Panc1 (cell line): ENCODE results near the gene CNN2. TPM values are rescaled to one million over a fixed set of nuclear protein-coding genes. Genes with fewer than 3 reads are reported as not detected.

ENCODE experiments used
- ATAC-seq: fragments of 200-7000 bp; cut with Tn5 transposase; 2 replicates; pipeline ENCODE4 v1.9.1; 2020; ENCODE audit warnings: mild to moderate bottlenecking, moderate library complexity
- BruUV-seq: library from RNA; stranded (reverse); fragments of 400-500 nt; replicated peaks from 2 replicates; lab custom pipeline; 2021; lab: Mats Ljungman, UMichigan
- CTCF ChIA-PET: fragments of 300-600 bp; sonication (Branson Sonifier 250); formaldehyde crosslinking; loops from one replicate; lab custom pipeline; 2022; ENCODE audit warnings: antibody characterized with exemption; lab: Charles Lee
- POLR2A ChIA-PET: fragments of 300-600 bp; sonication (Branson Sonifier 250); formaldehyde crosslinking; loops from one replicate; lab custom pipeline; 2022; ENCODE audit warnings: antibody characterized with exemption; lab: Charles Lee
- DNase-seq: peaks from one replicate; pipeline ENCODE4 v3.0.0-alpha.2; 2010; ENCODE audit warnings: low read depth, low spot score
- H3K27ac ChIP-seq: 2 replicates; pipeline ENCODE4 v1.5.1; 2011; ENCODE audit warnings: mild to moderate bottlenecking, low read length, inconsistent platforms
- H3K27me3 ChIP-seq: fragments of 200-500 bp; sonication (Bioruptor generic); 2 replicates; pipeline ENCODE4 v1.6.0; 2014; ENCODE audit warnings: low read length, inconsistent platforms; ENCODE audit not compliant: control insufficient read depth, insufficient read depth
- H3K36me3 ChIP-seq: fragments of 200-500 bp; sonication (Bioruptor generic); 2 replicates; pipeline ENCODE4 v1.5.1; 2014; ENCODE audit warnings: inconsistent platforms, mild to moderate bottlenecking, low read length, moderate library complexity; ENCODE audit not compliant: control insufficient read depth, insufficient read depth
- H3K4me1 ChIP-seq: 2 replicates; pipeline ENCODE4 v1.5.1; 2011; ENCODE audit warnings: inconsistent platforms, mild to moderate bottlenecking, low read length, moderate library complexity; ENCODE audit not compliant: control insufficient read depth, insufficient read depth
- H3K4me3 ChIP-seq, 2 experiments: 2 replicates each; pipeline ENCODE4 v1.5.1; 2011 to 2012; ENCODE audit warnings: low read depth in 2 of 2, low read length in 2 of 2, mild to moderate bottlenecking in 2 of 2, inconsistent platforms in 1 of 2, moderate library complexity in 1 of 2
- H3K9me3 ChIP-seq: fragments of 200-500 bp; sonication (Bioruptor generic); 2 replicates; pipeline ENCODE4 v1.5.1; 2014; ENCODE audit warnings: low read depth, mild to moderate bottlenecking, inconsistent platforms, low read length, moderate library complexity; ENCODE audit not compliant: control insufficient read depth, insufficient read depth
- CTCF ChIP-seq: fragments of 450-650 bp; IDR thresholded peaks from 2 replicates; pipeline ENCODE4 v1.5.1; 2017; ENCODE audit warnings: mild to moderate bottlenecking
- POLR2AphosphoS5 ChIP-seq: IDR thresholded peaks from 2 replicates; pipeline ENCODE4 v1.6.1; 2012; ENCODE audit warnings: mild to moderate bottlenecking, low read depth, low read length, moderate library complexity
- SIN3A ChIP-seq: IDR thresholded peaks from 2 replicates; pipeline ENCODE4 v1.6.1; 2012; ENCODE audit warnings: low read depth, mild to moderate bottlenecking, low read length, moderate library complexity, borderline replicate concordance; ENCODE audit not compliant: insufficient read depth
- TCF7L2 ChIP-seq: IDR thresholded peaks from 2 replicates; pipeline ENCODE4 v1.6.1; 2011; ENCODE audit warnings: mild to moderate bottlenecking, low read depth, low read length, inconsistent platforms
- in situ Hi-C: cut with HindIII; loops from 2 replicates; pipeline ENCODE4 v1.10.0; 2016; ENCODE audit warnings: low sequenced_read_pairs, low pct_unique_long_range_greater_than_20kb
- intact Hi-C: fragments of 100-400 bp; cut with micrococcal nuclease; formaldehyde crosslinking; loops from one replicate; pipeline ENCODE4 v1.10.0; 2022; ENCODE audit not compliant: unreplicated experiment
- total RNA-seq: library from RNA; stranded (reverse); gene quantifications from one replicate; pipeline ENCODE4 v1.2.1, GENCODE V29; 2021; ENCODE audit not compliant: unreplicated experiment
- TF ChIP-seq, protein P1 (sequence below), 2 experiments: IDR thresholded peaks; 2 replicates each; pipeline ENCODE4 v1.6.1; 2011 to 2012; ENCODE audit warnings: low read depth in 2 of 2, control low read depth in 1 of 2, low read length in 1 of 2, mild to moderate bottlenecking in 1 of 2, moderate library complexity in 1 of 2; ENCODE audit not compliant: insufficient read depth in 1 of 2

Gene CNN2
- total RNA-seq, 1 experiment from 2014 or later, result 203 TPM

DNA sequence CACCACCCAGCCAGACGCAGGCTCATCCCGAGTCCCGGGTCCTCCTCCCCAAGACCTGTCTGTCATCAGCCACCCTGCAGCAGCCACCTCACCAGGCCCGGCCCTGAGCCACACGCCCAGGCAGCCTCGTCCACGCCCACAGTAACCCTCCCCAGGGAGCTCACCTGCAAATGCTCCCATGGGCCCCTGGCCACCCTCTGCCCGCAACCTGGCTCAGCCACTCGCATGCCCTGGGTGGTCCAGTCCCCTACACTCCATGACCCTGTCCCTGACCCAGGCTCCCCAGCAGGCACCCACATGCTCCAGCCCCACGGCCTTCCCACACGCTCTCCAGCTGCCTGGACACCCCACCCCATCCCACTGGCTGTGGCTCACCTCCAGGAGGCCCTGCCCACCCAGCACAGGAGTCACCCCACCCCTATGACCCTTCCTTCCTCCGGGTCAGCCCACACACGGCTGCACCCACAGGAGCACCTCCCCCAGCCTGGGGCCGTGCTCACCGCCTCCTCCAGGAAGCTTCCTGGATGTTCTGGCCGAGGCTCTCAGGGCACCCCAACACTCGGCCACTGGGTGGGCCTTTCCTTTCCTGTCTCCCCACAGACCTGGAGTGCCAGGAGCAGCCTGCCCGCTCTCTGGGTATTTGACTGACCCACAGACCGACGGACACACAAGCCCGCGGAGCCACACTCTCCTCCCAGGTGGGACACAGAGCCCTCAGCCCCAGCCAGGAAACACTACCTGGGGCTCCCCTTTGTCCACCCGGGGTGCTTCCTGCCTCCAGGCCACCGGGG, 9.1 kb upstream of the CNN2 start:
- DNase-seq (no peak), ATAC-seq (peak; percentile 17)
- H3K9me3 ChIP-seq, result no peaks in the 10 kb centered on the region
- H3K4me1 ChIP-seq, result peaks cover 20% of the 10 kb centered on the region
- no peaks in the 10 kb centered on the region; the same call in 1 of the 2 replicates for H3K36me3 ChIP-seq
- H3K27ac ChIP-seq, result peak overlapping the region; percentile 84
- ChIA-PET POLR2A (interaction anchor here (0.8 kb wide), 1 partner anchor 9 kb away, joined by 4 read pairs; the partner anchor contains the start of gene CNN2), CTCF (interaction anchor here (0.6 to 0.7 kb wide), 2 partner anchors 9 to 168 kb away, joined by 5 to 13 read pairs; partner anchors contain the start of gene CNN2)
- TF ChIP-seq, protein P1, sequence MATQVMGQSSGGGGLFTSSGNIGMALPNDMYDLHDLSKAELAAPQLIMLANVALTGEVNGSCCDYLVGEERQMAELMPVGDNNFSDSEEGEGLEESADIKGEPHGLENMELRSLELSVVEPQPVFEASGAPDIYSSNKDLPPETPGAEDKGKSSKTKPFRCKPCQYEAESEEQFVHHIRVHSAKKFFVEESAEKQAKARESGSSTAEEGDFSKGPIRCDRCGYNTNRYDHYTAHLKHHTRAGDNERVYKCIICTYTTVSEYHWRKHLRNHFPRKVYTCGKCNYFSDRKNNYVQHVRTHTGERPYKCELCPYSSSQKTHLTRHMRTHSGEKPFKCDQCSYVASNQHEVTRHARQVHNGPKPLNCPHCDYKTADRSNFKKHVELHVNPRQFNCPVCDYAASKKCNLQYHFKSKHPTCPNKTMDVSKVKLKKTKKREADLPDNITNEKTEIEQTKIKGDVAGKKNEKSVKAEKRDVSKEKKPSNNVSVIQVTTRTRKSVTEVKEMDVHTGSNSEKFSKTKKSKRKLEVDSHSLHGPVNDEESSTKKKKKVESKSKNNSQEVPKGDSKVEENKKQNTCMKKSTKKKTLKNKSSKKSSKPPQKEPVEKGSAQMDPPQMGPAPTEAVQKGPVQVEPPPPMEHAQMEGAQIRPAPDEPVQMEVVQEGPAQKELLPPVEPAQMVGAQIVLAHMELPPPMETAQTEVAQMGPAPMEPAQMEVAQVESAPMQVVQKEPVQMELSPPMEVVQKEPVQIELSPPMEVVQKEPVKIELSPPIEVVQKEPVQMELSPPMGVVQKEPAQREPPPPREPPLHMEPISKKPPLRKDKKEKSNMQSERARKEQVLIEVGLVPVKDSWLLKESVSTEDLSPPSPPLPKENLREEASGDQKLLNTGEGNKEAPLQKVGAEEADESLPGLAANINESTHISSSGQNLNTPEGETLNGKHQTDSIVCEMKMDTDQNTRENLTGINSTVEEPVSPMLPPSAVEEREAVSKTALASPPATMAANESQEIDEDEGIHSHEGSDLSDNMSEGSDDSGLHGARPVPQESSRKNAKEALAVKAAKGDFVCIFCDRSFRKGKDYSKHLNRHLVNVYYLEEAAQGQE (IDR thresholded peaks at IDR 0.05; ENCODE audit: insufficient read depth in 1 of 2, low read depth in 2 of 2, low read length in 1 of 2), result no peak
- TF ChIP-seq CTCF, result no peak
- no peak for TF ChIP-seq POLR2AphosphoS5
- TF ChIP-seq TCF7L2, result no peak
- no peak for TF ChIP-seq SIN3A
- H3K27me3 ChIP-seq, result no peaks in the 10 kb centered on the region
- intact Hi-C loops, result no loop called here
- in situ Hi-C loops, result no loop called here
- H3K4me3 ChIP-seq, result peak overlapping the region; percentile 4 to 11; a peak in 2 of 4 replicates
- BruUV-seq, result no TSS peak

- Histone ChIP-seq H3K27ac (peak overlapping the region; percentile 84), H3K27me3 (no peaks in the 10 kb centered on the region), H3K36me3 (no peaks in the 10 kb centered on the region; the same call in 1 of the 2 replicates), H3K9me3 (no peaks in the 10 kb centered on the region), H3K4me3 (peak overlapping the region; percentile 55 to 75; a peak in 2 of 4 replicates), H3K4me1 (peaks cover 20% of the 10 kb centered on the region)
- CTCF ChIA-PET, result interaction anchor here (0.7 kb wide), 1 partner anchor 8 kb away, joined by 5 read pairs; the partner anchor contains the start of gene CNN2
- BruUV-seq, result no TSS peak
- POLR2A ChIA-PET, result no interaction called here
- TF ChIP-seq POLR2AphosphoS5 (no peak), TCF7L2 (no peak), CTCF (no peak), SIN3A (no peak)
- TF ChIP-seq, protein P1 (IDR thresholded peaks at IDR 0.05; ENCODE audit: insufficient read depth in 1 of 2, low read depth in 2 of 2, low read length in 1 of 2), result no peak
- DNase-seq (no peak), ATAC-seq (no peak)
- intact Hi-C loops (no loop called here), in situ Hi-C loops (no loop called here)
Observed at GRCh38 chr19:1017906-1018305, 8.5 kb upstream of the CNN2 start.
